HG02610 (cell line): ENCODE data around the gene USP16.
A peak's percentile ranks its signal among the peaks of the same experiment; 100 is the strongest.
"Not testable (repeated sequence)": the region's sequence is repeated elsewhere in the genome, so short reads cannot be mapped to it uniquely, and the experiment has no call there.

Source experiments
- ATAC-seq: cut with Tn5 transposase; IDR thresholded peaks from one replicate; pipeline ENCODE4 v1.9.1; 2021; ENCODE audit warnings: mild to moderate bottlenecking, moderate library complexity; ENCODE audit not compliant: unreplicated experiment

The USP16 gene

DNA sequence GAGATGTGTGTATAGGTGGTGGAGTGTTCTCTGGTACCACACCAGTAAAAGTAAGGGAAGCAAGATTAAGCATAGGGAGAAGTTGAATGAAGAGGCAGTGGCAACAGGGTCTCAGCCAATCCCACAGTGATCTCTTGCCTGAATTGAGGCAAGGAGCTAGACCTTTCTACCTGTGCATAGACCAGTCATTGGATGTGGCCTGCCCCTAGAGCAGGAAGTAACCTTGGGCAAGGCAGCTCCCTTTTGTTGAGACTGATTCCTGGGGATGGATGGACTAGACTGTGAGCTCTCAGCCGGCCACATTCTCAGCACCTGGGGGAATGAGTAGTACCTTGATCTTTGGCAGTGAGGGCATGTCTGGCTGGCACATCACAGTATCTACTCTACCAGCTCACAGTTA, 6.4 kb downstream of the USP16 start:
- no peak for ATAC-seq

DNA sequence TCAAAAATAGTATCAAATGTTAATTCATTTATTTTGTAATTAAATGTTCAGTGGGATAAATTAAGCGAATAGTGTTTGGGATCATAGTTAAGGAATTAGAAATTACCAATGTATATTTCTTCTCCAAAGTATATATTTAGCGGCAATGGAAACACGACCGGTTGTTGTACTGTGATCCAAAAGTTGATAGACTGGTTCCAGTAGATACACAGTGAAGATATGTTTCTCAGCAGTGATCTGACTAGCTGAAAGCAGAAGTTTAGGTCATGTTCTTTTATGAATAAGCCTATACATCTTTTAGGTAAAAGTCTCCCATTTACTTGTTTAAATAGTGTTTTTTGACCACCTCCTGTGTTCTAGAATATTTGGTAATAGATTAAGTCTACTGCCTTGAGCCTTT, 8.8 kb downstream of the USP16 start:
- ATAC-seq = no peak

DNA sequence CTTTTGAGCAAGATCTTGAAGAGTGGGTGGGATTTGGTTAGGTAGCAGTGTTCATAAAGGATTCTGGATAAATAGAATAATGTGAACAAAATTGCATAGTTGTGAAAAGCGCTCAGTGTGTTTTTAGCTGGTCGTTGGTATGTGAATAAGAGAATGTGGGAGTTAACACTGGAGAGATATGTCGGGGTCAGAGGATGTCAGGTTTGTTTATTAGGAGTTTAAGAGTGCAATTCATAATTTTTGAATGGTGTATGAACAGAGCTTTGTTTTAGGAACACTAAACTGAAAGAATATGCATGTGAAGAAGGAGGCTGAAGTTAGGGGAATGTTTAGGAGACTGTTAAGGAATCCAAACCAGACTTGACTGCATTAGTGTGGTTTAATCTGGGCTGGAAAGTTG, 9.4 kb downstream of the USP16 start:
- no peak for ATAC-seq

DNA sequence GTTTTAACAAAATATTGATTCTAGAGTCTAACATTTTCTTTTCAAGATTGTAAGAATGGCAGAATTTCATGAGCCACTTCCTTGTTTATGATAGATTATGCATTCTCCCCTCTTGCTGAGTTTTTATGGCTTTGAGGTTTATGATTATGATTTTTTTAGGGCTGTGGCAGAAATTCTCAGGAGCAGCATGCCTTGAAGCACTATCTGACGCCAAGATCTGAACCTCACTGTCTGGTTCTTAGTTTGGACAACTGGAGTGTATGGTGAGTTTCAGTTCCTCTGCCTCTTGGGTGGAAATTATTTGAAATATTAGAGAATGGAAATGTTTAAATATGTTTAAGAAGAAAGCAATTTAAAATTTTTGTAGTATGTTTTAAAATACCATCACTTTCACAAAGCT, 10.2 kb downstream of the USP16 start:
- no peak for ATAC-seq

DNA sequence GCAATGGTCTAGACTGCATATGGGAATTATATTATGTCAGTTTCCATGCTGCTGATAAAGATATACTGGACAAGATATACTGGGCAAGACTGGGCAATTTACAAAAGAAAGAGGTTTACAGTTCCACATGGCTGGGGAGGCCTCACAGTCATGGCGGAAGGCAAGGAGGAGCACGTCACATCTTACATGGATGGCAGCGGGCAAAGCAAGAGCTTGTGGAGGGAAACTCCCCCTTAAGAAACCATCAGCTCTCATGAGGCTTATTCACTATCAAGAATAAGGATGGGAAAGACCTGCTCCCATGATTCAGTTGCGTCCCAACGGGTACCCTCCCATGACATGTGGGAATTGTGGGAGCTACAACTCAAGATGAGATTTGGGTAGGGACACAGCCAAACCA, 27.8 kb downstream of the USP16 start:
- no peak for ATAC-seq

DNA sequence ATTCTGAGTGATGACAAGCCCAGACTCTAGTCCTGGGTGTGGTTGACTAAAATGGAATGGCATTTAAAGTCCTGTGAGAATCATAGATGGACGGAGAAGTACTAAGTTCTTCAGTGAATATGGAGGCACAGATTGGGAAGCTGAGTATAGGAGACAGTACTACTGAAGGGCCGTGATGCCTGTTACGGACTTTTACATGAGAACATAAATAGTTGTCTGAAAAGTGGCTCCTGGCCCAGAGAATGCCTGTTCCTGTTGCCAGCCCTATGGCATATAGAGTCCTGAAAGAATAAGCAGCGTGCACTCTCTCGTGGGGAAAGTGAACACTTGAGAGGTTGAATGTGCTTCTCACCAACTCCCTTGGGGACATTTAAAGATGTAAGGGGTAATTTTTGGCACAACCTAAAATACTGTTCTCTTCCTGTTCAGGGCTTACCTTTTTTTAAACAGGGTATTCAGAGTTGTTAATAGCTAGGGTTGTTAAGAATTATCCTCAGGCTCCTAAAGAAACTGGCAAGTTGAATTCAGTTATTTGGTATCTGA, 28.6 kb downstream of the USP16 start:
- ATAC-seq = no peak

DNA sequence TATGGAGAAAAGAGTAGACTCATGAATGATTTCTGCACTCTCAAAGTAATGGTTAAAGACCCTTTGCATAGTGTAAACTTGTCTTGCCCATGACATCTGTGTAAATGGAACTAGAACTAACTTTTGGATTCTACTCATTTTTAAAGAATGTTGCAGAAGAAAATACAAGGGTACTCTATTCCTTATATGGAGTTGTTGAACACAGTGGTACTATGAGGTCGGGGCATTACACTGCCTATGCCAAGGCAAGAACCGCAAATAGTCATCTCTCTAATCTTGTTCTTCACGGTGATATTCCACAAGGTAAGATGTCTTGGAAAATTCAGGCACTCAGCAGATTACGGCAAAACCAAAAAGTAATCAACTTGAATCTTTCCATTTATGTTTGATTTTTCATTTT, 29.2 kb downstream of the USP16 start:
- ATAC-seq = no peak

DNA sequence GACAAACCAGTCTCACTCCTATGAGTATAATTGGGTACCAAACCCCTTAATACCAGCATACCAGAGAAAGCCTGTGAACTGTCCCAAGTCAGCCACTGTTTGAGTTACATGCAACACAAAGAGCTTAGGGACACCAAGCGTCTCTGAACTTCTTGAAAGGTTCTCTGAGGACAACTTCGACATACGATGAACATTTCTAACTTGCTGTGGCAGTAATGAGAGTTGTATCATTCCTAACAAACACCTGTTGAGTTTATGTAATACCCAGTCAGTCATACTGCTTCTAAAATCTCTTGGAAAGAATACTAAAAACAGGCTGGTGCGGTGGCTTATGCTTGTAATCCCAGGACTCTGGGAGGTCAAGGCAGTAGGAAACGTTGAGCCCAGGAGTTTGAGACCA, 30.6 kb downstream of the USP16 start:
- ATAC-seq = no peak

DNA sequence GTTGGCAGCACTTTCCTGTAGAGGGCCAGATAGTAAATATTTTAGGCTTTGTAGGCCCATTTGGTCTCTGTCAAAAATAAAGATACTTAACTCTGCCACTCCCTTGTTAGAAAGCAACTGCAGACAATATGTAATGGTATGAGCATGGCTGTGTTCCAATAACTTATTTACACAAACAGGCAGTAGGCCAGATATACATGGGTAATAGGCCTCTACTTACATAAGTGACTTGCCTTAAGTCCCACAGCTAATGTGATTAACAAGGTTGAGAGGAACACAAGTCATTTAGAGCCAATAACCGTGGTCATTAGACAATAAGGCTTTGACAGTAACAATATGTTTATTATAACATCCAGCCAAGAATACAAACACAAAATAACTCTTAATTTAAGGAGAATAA, 31.5 kb downstream of the USP16 start:
- ATAC-seq = no peak

DNA sequence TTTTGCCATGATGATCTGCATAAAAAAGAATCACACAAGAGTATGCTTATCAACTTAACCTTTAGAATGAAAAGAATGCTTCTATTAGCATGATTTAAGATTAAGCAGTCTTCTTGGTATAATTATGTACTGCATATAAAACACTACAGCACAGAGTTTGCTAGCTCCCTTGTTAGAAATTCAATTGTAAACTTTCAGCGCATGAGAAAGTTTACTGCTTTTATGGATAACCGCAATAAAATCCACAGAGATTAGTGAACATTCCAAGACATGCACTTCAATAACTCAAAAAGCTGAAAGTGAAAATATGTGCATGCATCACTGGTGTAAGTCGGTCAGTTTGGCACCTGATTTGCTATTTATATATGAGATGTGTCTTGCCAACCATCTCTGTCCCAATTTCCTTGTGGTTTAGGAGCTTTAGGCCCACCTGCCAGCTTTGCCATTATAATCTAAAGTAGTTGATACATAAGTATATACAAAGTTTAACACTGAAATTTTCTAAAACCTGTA, 32.1 kb downstream of the USP16 start:
- ATAC-seq = no peak

DNA sequence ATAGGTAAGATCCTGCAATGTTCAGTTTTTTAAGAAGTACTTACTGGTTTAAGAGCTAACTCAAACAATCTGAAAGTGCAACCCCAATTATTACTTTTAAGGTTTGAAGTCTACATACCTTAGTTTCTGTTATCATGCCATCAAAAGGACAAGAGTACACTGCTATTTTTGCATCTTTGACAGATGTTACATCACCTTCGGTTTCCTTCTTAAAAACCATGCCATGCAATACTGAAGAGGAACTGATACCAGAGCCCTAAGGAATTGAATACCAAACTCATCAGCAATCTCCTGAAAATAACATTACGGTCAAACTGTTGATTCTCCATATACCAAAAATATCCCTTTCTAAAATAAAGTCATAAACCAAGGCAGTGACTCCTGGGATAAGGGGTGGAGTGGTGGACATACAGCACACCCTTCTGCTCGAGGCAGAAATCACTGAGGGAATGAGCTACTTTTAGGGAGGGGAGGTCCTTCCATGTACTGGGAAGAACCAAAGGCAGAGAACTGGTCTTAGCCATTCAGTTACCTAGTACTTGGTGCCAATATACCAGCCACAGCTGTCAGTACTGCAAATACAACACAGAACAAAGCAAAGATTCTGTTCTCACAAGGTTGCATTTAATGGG, 40.5 kb downstream of the USP16 start:
- peak; percentile 97 for ATAC-seq

DNA sequence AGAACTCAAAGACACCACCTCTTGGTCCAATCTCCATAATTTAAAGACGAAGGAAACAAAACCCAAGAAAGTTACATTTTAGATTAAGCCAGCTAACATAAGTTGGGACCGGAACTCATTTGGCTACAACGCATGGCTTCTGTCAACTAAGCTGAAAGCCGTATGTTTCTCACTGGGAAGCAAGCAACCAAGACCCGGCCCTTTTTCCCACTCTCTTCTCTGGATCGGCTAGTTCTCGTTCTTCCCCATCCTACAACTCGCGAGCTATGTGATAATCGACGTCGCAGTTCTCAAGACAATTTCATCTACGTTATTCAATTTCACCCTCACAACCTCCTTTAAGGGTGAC, 48.4 kb downstream of the USP16 start:
- no peak for ATAC-seq

DNA sequence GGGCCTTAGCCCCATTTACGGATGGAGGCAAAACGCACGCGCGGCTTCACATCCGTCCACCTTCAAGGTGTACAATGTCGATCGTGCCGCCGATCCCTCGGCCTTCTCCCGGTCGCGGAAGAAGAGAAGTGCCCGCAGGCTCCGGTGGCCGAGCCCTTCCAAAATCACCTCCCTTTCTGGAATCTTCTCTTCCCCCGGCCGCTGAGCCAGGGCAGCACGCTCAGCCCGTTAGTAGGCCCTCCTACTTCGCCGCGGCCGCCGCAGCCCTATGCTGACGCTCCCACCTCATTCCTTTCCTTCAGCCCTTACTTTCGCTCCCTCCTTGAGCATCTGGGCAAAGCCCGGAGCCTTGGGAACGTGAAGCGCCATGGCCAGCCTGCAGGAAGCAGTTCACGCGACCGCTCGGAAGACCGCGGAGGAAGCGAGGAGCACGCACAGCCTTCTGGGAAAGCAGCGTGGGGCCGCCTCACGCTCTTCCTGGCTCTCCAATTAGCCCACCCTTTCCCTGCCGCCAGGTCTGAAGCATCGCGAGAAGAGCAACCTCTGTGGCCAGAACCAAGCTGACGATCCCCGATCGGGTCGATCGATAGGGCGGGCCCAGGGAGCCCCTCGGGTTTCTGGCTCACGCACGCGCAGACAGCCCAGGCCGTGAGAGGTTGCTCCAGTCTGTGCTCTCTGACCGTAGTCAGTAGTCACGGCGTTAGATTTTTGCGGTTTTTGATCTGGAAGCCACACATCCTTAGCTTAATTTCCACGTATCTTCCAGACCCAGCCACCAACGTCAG, 48.9 kb downstream of the USP16 start, which contains the start of gene CCT8:
Gene CCT8, minus strand, starts transcription at position 427 of the 785 bp plus-strand sequence. Its CDS starts 58 bp downstream, at position 369.
- ATAC-seq = peak; percentile 85

DNA sequence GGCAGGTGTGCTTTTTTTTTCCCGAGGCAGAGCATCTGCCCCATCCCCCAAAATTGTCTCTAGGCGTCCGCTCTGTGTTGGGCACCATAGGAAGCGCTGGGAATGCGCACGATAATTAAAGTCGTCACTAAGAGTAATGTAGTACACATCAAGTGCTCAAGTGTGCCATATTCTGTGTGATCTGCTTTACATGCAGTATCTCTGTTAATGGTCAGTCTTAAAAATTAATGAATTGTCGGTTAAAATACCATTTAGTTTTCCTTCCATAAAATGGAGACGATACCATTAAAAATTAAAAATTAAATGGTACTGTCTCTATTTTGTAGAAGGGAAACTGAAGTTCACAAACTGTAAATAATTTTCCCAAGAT, 49.5 kb downstream of the USP16 start:
- peak; percentile 15 for ATAC-seq

DNA sequence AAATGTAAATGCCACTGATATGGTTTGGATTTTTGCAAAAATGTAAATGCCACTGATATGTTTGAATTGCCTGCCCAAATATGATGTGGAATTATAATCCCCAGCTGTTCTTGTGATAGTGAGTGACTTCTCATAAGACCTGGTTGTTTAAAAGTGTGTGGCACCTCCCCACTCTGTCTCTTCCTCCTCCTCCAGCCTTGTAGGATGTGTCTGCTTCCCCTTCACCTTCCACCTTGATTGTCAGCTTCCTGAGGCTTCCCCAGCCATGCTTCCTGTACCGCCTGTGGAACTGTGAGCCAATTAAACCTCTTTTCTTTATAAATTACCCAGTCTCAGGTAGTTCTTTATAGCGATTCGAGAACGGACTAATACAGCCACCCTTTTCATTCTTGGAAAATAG, 50.3 kb downstream of the USP16 start:
- no peak for ATAC-seq

DNA sequence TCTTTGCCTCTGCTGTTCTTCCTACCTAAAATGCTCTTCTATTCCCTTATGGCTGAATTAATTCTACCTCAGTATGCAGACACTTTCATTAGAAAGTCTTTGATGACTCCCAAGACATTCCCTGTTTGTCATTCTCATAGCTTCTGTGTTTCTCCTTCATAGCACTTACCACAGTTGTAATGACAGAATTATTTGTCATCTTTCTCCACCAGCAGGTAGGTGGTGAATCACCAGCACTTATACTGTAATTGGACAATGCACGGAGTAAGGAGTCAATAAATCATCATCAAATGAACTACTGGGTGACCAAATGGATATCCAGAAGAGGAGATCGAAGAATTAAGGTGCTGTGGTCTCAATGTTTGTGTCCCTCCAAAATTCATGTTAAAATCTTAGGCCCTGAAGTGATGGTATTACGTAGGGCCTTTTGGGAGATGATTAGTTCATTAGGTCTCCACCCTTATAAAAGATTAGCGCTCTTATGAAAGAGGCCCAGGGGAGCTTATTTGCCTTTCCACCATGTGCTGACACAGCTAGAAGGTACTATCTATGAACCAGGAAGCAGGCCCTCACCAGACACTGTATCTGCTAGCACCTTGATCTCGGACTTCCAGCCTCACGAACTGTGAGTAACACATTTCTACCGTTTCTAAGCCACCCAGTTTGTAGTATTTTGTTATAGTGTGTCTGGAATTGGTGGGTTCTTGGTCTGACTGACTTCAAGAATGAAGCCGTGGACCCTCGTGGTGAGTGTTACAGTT, 51.4 kb downstream of the USP16 start:
- no peak for ATAC-seq

DNA sequence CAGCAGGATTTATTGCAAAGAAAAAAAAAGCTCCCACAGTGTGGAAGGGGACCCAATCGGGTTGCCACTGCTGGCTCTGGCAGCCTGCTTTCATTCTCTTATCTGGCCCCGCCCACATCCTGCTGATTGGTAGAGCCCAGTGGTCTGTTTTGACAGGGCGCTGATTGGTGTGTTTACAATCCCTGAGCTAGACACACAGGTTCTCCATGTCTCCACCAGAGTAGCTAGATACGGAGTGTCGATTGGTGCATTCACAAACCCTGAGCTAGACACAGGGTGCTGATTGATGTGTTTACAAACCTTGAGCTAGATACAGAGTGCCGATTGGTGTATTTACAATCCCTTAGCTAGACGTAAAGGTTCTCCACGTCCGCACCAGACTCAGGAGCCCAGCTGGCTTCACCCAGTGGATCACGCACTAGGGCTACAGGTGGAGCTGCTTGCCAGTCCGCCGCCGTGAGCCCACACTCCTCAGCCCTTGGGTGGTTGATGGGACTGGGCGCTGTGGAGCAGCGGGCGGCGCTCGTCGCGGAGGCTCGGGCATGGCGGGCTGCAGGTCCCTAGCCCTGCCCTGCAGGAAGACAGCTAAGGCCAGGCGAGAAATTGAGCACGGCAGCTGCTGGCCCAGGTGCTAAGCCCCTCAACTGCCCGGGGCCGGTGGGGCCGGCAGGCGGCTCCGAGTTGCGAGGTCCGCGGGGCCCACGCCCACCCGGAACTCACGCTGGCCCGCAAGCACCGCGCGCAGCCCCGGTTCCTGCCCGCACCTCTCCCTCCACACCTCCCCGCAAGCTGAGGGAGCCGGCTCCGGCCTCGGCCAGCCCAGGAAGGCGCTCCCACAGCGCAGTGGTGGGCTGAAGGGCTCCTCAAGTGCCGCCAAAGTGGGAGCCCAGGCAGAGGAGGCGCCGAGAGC, 52.5 kb downstream of the USP16 start:
- not testable (repeated sequence) for ATAC-seq

DNA sequence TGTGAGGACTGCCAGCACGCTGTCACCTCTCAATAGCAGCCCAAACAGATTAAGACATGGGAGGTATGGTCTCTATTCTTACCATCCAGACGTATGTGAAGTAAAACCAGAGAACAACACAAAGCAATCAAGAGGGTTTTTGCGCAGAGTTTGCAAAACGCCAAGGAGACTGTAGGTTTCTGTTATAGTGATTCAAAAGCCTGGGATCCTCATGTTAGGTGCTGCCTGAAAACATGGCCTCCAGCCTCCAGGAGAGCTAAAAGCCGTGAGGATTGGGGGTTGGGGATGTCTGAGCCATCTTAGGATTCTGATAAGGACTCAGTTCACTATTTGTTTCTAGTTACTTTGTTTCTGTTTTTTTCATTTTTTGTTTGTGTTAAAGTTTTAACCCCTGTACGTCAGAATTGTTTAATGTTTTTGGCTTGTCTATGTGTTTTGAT, 53.2 kb downstream of the USP16 start:
- ATAC-seq = no peak

DNA sequence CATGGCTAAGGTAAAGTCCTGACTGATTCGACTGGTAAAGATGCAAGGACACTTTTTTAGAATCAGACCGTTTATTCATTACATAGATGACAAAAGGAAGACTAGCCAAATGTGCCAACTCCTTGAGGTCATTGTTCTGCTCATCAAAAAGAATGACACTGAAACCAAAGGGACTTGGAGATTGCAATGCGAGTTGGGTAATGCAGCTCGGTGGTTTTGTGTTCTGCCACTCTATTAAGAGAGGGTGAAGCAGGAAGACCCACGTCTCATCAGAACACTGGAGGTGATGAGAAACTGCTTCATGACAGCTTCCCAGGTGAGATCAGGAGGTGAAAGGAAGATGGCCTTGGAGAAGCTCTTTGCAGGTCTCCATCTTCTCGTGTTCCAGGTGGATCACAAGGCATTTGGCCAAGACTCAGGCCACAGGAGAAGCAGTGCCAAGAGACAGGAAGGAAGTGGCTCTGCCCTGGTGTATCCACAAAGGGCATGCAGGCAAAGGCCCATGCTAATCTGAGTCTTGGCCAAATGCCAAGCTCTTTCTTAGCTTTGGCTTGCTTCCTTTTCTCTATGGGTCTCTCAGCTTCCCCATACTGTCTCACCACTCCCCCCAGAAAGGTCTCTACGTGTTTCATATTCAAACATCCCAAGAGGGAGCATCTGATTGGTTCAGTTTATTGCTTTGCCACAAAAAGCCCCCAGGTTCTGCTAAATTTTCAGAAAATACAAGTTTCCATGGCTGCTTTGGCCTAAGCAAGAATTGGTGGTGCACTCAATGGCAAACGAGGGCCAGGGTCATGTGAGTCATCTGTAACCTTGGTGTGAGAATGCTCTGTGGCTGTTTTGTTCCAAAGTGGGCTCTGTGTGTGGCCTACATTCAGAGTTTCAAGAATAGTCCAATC, 54.6 kb downstream of the USP16 start:
- peak; percentile 66 for ATAC-seq
